Heart right ventricle (tissue), 16 donors: ENCODE measurements around the gene CGN. TPM values are rescaled to one million over a fixed set of nuclear protein-coding genes. Genes with fewer than 3 reads are reported as not detected.

ENCODE experiments used
- ATAC-seq, 8 donors: fragments of 200-7000 bp; cut with Tn5 transposase; one replicate each; pipeline ENCODE4 v1.9.1; 2020; ENCODE audit warnings: mild to moderate bottlenecking in 8 of 8, moderate library complexity in 8 of 8, moderate number of reproducible peaks in 1 of 8
- DNase-seq, 2 donors: peaks; one replicate each; pipeline ENCODE4 v3.0.0-alpha.2; 2020
- H3K27ac ChIP-seq, 10 donors: fragments of 200-600 bp; sonication (generic) in 2 of 10; one replicate each; pipeline versions ENCODE4 v1.5.0 to v1.8.0; 2020 to 2022; ENCODE audit warnings: mild to moderate bottlenecking in 3 of 10
- H3K27me3 ChIP-seq, 7 donors: fragments of 200-600 bp; one replicate each; pipeline ENCODE4 v1.8.0; 2021 to 2022; ENCODE audit warnings: mild to moderate bottlenecking in 2 of 7
- H3K36me3 ChIP-seq, 9 donors: fragments of 200-600 bp; sonication (generic) in 1 of 9; one replicate each; pipeline versions ENCODE4 v1.5.0 to v1.8.0; 2020 to 2022; ENCODE audit warnings: mild to moderate bottlenecking in 2 of 9
- H3K4me1 ChIP-seq, 9 donors: fragments of 200-600 bp; sonication (generic) in 1 of 9; one replicate each; pipeline versions ENCODE4 v1.5.0 to v1.8.0; 2020 to 2022; ENCODE audit warnings: mild to moderate bottlenecking in 4 of 9
- H3K4me3 ChIP-seq, 10 donors: fragments of 200-600 bp; sonication (generic) in 2 of 10; one replicate each; pipeline versions ENCODE4 v1.5.0 to v1.8.0; 2020 to 2022; ENCODE audit warnings: mild to moderate bottlenecking in 7 of 10, moderate library complexity in 2 of 10
- H3K9me3 ChIP-seq, 11 donors: fragments of 200-600 bp in 10 of 11; sonication (generic) in 2 of 11; one replicate each; pipeline versions ENCODE4 v1.5.0 to v1.8.0; 2013 to 2022; ENCODE audit warnings: mild to moderate bottlenecking in 2 of 11, control low read depth in 1 of 11, moderate library complexity in 1 of 11
- CTCF ChIP-seq, 9 donors: fragments of 200-600 bp; sonication (generic) in 2 of 9; IDR thresholded peaks; one replicate each; pipeline versions ENCODE4 v1.5.0 to v1.8.0; 2021 to 2022; ENCODE audit warnings: antibody characterized with exemption in 9 of 9, mild to moderate bottlenecking in 5 of 9, moderate library complexity in 1 of 9
- WGBS, 2 donors: extraction: QIAGEN DNeasy Blood & Tissue Kit; methylation state at CpG; one replicate each; pipeline ENCODE4 v1.1.7; 2013; ENCODE audit warnings: inconsistent platforms in 1 of 2; 5-methylcytosine and 5-hydroxymethylcytosine counted together
- intact Hi-C, 10 donors: fragments of 100-400 bp; cut with DNase I; formaldehyde crosslinking; loops; one replicate each; pipeline versions ENCODE4 v1.11.1 to v1.14.2; 2022
- polyA plus RNA-seq, 2 donors: library from polyadenylated mRNA; stranded (reverse); fragments of 200-250 nt; gene quantifications; one replicate each; pipeline ENCODE4 v1.2.3, GENCODE V29; 2013
- total RNA-seq, 10 donors: library from RNA; stranded (reverse); fragmentation: NEBNext Ultra II Directional in 3 of 10; extraction: Animal tissue kit (Norgen Biotek cat#: 25700) in 3 of 10; gene quantifications; one replicate each; pipeline versions ENCODE4 v1.2.1 to v1.2.4, GENCODE V29; 2021 to 2023
- donor health status: Arrhythmogenic right ventricular cardiomyopathy.
- donor health status: ischemic (EF 13 %, LVEDD 7.1; RV severe dilation, severe dysfunction).
- donor health status: healthy with polysubstance abuse.
- donor health status: DM: no; HTN: yes; CAD: no.
- donor health status: DM: no; HTN: no; CAD: no.
- donor health status: ischemic (EF 25% LVEDD 6.9; RV normal size, moderate dysfunction).
- donor health status: ischemic (EF 25% LVEDD 5.7; RV mildly dilated, moderate dysfunction).
- donor health status: healthy.
- donor health status: DM: yes; HTN: yes; CAD: no.
- donor health status: Ischemic cardiomyopathy.
- donor health status: ischemic (EF 35%, LVEDD 5.7; RV mildly dilated, moderate dysfunction).
- donor health status: nonischemic (EF 11% LVEDD 7.7; RV severe dilation, severe dysfunction).
- donor health status: DM: yes; HTN: yes; CAD: no.
- donor health status: PGD.
- donor health status: ischemic (EF 29% LVEDD 5.4; RV normal size, mild dysfunction).
- donor health status: nonischemic (EF 23%, LVEDD 6.1; RV moderate dilation, normal function).

The CGN gene
- total and polyA plus RNA-seq, 12 donors = 0.07 to 0.73 (median 0.27) TPM; not detected in 3

GRCh38 chr1:151499930-151500329 is 11.3 kb upstream of the CGN start:
- H3K27ac ChIP-seq = no peak overlapping the region
- WGBS, 2 donors = 90 to 94% methylated on average over 1 of the region's 1 CpG
- ATAC-seq = no peak
- H3K27me3 ChIP-seq = no peaks in the 10 kb centered on the region
- no peak for DNase-seq
- intact Hi-C loops = no loop called here
- TF ChIP-seq CTCF (IDR thresholded peaks at IDR 0.05) = no peak
- H3K4me1 ChIP-seq = peaks cover 0 to 12% (median 2%) of the 10 kb centered on the region in 9 donors
- H3K9me3 ChIP-seq = no peaks in the 10 kb centered on the region
- no peaks in the 10 kb centered on the region for H3K36me3 ChIP-seq
- H3K4me3 ChIP-seq = no peak overlapping the region

- Histone ChIP-seq H3K4me3 (no peak overlapping the region), H3K36me3 (no peaks in the 10 kb centered on the region), H3K27ac (no peak overlapping the region), H3K4me1 (peaks cover 0 to 12% (median 0%) of the 10 kb centered on the region in 9 donors), H3K27me3 (no peaks in the 10 kb centered on the region), H3K9me3 (no peaks in the 10 kb centered on the region)
- DNase-seq (no peak), ATAC-seq (no peak)
- WGBS, 2 donors = 67 to 76% methylated on average over 10 of the region's 10 CpGs
- no peak for TF ChIP-seq CTCF (IDR thresholded peaks at IDR 0.05)
- intact Hi-C loops = no loop called here
Observed at GRCh38 chr1:151501474-151501873, 9.7 kb upstream of the CGN start.

GRCh38 chr1:151502035-151502700 is 9.0 kb upstream of the CGN start:
- Histone ChIP-seq H3K4me1 (peaks cover 0 to 12% (median 0%) of the 10 kb centered on the region in 9 donors), H3K27me3 (no peaks in the 10 kb centered on the region), H3K4me3 (no peak overlapping the region), H3K27ac (no peak overlapping the region), H3K36me3 (no peaks in the 10 kb centered on the region), H3K9me3 (no peaks in the 10 kb centered on the region)
- DNase-seq (no peak), ATAC-seq (no peak)
- no peak for TF ChIP-seq CTCF (IDR thresholded peaks at IDR 0.05)
- intact Hi-C loops = no loop called here
- 64 to 67% methylated on average over 5 of the region's 5 CpGs for WGBS, 2 donors

- H3K27me3 ChIP-seq = no peaks in the 10 kb centered on the region
- intact Hi-C loops = no loop called here
- 68 to 69% methylated on average over 7 of the region's 7 CpGs for WGBS, 2 donors
- no peaks in the 10 kb centered on the region for H3K36me3 ChIP-seq
- no peak for ATAC-seq
- no peak for DNase-seq
- peaks cover 0 to 12% (median 0%) of the 10 kb centered on the region in 9 donors for H3K4me1 ChIP-seq
- H3K27ac ChIP-seq = no peak overlapping the region
- H3K4me3 ChIP-seq = no peak overlapping the region
- no peak for TF ChIP-seq CTCF (IDR thresholded peaks at IDR 0.05)
- no peaks in the 10 kb centered on the region for H3K9me3 ChIP-seq
Observed at GRCh38 chr1:151502859-151503780, 8.1 kb upstream of the CGN start.
